ENCODE measurements around the gene WNT2B.
A peak's percentile ranks its signal among the peaks of the same experiment; 100 is the strongest.

Gene WNT2B

DNA sequence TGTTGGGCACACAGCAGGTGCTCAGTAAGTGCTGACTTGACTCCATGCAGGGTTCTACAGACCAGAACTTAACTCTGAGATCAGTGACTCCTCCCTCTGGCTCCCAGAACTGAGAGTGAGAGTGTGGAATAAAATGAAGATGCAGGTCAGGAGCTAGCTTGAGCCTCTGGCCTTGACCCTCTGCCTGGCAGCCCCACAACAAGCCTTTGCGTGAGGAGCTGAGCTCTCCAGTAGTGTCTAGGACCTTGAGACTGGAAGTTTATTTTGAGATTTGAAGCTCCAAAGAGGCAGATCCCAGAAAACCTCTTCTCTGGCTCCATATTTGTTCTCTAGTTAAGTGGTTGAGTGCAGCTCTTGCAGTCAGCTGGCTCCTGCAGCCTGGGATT is 3.4 kb upstream of the WNT2B start:
- DNase-seq: no peak

DNA sequence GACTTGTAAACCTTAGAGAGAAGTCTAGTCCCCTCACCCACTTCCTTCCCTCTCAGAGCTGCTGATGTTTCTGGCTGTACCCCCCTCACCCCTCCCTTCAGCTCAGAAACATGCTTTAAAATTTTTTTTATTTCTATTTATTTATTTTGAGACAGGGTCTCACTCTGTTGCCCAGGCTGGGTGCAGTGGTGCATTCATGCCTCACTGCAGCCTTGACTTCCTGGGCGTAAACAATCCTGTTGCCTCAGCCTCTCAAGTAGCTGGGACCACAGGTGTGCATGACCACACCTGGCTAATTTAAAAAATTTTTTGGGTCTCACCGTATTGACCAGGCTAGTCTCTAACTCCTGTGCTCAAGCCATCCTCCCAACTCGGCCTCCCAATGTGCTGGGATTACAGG is 2.9 kb upstream of the WNT2B start:
- DNase-seq: no peak

DNA sequence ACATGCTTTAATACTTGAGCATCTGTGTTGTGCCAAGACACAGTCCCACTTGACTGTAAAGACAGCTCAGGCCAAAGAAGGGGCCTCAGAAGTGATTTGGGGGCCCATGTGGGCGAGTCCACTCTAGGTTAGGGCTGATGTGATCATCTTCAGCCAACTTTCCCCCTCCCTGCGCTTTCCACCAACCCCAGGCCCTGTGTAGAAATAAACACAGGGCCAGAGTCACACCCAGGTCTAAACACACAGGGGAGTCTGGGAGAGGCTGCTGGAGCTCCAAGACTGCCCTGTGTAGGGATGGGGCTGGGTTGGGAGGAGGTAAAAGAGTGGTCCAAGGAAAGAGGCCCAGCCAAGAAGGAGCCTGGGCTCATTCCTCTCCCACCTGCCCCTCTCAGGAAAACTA is 2.5 kb upstream of the WNT2B start:
- peak; percentile 49 for DNase-seq

DNA sequence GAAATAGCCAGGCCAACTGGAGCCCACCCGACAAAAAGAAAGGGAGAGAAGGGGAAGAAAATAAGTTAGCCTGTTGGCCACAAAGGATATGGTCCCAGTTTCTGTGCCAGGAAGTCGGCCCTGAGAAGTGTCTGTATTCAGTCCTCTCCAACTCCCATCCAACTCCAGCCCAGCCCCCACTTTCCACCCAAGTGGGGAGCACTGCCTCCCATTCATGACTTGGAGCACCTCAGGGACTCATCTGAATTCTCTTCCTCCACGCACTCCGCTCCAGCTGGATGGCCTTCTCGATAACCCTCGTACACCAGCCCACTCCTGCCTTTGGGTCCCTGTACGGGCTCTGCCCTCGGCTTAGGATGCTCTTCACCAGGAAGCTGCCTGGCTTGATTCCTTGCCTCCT is 2.0 kb upstream of the WNT2B start:
- no peak for DNase-seq

DNA sequence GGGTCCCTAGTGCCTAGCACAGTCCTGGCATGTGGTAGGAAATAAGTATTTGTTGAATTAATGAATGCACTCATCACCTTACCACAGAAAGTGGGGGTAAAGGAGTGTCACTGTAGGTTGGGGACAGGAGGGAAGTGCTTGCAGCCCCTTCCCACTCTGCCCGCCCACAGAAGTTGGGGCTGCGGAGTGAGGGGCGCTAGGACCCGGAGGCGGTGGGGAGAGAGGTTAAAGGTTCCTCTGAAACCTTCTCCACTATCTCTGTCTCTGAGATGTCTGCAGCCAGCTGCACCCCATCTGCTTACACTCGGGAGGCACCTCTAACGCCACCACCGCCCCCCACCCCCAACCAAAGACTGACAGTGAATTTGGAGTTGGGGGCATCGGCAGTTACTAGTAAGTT is 1.4 kb upstream of the WNT2B start:
- DNase-seq: no peak

DNA sequence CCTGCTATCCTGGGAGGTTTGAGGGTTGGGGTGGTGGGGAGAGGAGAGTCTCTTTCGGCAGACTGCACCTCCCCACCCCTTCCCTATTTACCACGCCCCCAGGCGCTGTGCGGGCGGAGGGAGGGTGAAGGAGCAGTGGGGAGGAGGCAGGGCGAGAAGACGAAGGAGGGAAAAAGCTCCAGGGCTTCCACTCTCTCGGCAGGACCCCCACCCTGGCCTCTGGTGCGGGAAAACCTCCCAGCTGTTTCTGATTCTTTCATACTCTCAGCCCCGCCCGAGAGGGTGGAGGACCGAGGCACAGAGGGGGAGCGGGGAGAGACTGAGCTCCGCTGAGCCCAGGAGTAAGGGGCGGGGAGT is 866 bp upstream of the WNT2B start:
- DNase-seq: peak; percentile 71

DNA sequence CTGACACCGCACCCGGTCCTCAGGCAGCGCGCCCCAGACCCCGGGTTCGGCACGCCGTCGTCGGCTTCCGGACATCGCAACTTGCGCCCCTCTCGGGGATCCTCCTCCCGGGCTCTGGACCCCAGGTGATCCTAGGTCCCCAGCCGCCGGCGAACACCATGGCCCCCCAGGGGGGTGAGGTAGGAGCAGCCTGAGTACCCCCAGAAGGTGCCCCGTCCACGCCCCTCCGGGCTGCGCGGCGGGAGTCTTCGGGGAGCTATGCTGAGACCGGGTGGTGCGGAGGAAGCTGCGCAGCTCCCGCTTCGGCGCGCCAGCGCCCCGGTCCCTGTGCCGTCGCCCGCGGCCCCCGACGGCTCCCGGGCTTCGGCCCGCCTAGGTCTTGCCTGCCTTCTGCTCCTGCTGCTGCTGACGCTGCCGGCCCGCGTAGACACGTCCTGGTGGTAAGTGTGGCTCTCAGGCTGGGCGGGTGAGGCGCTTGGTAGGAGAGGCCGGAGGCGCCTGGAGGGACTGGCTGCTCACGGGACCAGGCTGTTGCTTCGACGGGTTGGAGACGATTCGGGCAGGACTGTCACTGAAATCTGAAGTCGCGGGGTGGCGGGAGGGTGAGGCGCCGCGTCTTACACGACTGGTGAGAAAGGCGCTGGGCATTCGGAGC is 367 bp downstream of the WNT2B start:
- no peak for DNase-seq

DNA sequence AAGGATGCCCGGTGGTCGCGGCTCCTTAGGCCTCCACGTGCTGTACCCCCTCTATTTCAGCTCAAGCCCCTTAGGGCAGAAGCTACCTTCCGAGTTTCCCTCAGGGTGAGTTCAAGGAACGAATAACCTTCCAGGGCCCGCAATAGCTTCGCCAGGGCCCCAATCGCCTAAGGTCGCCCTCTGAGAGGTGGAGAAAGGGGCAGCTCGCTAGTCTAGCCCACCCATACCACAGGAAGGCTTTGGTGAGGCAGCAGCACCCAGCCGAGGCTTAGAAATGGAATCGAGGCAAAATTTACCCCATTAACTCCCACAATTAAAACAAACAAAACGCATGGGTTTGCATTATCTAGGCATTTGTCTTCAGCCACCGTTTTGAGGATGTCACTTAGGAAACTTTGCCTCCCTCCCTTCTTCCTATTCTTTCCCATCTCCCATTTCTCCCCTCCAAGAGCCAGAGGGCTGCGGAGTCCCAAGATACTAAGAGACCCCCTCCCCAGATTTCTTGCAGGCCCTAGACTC is 954 bp downstream of the WNT2B start:
- DNase-seq: no peak

DNA sequence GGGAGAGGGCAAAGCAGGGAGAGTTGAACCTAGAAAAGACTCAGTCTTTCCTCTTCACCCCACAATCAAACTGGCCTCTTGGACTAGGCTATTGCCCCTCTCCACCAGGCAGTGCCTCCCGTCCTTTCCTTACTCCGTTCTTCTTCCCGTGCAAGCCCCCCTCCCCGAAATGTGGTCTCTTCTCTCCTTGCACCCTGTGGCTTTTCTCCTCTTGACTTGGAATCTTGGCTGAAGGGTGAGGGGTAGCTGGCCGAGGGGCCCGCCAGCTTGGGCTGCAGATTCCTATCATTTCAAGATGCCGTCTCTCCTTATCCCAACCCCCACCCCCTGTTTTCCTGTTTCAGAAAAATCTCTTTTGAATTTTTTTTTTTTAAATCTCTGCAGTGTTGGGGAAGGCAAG is 1.6 kb downstream of the WNT2B start:
- no peak for DNase-seq

DNA sequence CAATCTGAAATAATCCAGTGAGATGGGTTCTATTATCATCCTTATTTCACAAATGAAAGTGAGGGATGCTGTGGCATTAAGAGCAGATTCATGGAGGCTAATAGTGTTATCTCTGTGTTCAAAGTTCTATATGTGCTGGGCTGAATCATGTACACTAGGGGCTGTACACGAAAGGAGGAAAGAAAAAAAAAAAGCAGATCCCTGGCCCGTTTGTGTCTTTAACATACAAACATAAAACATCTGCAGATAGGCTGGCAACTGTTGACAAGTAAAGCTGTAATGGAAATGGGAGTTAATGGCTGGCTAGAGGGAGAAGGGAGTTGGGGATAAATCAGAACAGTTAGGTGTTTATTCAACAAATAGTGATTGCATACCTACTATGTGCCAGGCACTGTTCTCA is 3.1 kb downstream of the WNT2B start:
- DNase-seq: no peak

DNA sequence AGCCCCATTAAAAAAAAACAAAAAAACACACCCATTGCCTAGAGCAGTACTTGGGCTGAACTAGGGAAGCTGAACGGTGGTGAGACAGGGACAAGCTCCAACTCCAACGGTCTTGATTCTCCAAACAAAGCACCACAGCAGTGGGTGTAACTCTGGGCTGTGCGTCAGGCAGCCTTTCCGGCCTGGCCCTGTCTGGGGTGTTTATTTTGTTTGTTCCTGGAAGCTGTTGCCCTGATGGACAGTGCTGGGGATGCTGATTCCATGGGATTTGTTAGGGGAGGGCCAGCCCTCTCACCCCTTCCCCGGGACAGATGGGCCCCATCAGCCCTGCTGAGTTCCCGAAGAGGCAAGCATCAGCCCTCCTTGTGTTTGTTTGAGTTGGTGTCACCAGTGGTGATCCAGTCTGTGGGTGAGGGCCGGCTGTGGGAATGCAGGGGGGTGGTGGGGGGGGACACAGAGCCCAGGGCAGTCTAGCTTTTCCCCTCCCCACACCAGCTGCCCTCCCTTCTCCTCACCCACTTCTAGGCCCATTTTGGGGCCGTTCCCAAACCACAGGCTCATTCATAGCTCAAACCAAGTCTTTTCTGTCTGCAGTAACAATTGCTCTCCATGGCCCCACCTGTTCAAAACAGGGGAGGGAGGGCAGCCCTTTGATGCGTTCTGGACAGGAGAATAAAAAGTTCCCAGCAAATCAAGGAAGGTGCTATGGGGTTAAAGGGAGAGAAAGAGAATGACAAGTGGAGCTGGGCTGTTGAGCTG is 4.5 kb downstream of the WNT2B start:
- DNase-seq: no peak

DNA sequence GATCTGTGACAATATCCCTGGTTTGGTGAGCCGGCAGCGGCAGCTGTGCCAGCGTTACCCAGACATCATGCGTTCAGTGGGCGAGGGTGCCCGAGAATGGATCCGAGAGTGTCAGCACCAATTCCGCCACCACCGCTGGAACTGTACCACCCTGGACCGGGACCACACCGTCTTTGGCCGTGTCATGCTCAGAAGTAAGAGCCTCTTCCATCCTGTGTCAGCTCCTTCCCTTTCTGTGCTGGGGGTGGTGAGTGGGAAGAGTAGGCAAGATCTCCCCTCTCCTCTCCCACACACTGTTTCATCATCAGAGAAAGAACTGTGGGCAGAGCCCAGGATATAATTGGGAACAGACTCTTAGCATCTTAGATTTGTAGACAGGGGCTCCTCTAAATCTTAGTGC is 6.1 kb downstream of the WNT2B start:
- DNase-seq: no peak

DNA sequence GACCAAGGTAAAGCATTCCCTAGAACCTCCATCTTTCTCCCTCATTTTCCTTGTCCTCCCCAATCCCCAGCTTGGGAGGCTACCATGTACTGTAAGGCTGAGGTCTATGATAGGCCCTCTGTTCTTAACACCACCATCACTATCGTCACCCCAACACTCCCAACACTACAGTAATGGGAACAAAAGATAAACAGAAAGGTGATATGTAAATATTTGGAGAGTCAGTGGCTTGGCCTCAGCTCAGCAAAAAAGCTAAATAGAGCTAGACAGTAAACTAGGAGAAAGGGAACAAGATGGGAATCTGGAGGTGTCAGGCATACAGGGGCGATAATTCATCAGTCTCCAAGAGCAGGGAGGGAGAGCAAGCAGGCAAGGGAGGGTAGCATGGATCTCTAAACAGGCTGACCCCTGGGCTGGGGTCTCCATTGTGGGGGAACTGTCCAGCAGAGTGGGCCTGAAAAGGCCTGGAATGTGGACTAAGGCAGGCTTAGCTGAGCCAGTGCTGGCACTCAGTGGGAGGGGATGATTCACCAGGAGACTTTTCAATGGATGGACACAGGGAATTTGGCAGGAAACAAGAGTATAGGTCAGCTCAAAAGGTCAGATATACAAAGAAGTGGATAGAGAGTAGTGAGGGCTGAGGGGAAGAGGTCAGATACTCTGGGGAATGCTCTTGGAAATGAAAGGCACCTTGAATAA is 6.7 kb downstream of the WNT2B start:
- no peak for DNase-seq

DNA sequence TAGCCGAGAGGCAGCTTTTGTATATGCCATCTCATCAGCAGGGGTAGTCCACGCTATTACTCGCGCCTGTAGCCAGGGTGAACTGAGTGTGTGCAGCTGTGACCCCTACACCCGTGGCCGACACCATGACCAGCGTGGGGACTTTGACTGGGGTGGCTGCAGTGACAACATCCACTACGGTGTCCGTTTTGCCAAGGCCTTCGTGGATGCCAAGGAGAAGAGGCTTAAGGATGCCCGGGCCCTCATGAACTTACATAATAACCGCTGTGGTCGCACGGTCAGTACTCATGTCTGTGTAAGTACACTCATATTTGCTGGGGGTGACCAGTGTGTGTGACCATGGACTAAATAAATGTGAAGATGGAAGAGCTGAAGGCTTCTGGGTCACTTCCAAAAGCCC is 7.4 kb downstream of the WNT2B start:
- no peak for DNase-seq

DNA sequence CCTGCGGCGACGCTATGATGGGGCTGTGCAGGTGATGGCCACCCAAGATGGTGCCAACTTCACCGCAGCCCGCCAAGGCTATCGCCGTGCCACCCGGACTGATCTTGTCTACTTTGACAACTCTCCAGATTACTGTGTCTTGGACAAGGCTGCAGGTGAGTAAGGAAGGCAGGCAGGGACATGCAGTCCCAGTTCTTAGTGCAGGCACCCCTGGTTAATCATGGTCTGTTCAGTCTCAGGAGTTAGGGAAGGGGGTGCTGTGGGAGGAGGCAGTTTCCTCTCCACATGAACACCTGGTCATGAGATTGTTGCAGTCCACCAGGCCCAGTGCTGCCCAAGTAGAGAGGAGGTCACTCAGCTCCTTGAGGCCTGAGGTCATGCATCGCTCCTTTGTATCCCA is 8.5 kb downstream of the WNT2B start:
- no peak for DNase-seq

DNA sequence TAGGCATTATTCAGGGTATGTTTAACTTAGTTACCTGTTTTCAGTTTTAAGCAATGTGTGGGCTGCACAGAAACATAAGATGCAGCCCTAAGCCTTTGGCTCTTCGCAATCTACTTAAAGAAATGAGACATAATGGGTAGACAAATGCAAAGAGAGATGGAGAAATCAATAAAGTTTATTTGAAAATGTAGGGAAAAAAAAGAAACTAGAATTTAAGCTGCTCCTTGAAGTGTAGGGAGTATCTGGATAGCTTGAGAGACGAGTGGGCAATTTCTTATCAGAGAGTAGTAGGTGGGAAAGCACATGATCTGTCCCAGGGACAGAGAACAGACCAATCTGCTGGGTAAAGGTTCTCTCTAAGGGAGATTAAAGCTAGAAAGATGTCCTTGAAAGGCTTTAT is 8.9 kb downstream of the WNT2B start:
- DNase-seq: no peak

DNA sequence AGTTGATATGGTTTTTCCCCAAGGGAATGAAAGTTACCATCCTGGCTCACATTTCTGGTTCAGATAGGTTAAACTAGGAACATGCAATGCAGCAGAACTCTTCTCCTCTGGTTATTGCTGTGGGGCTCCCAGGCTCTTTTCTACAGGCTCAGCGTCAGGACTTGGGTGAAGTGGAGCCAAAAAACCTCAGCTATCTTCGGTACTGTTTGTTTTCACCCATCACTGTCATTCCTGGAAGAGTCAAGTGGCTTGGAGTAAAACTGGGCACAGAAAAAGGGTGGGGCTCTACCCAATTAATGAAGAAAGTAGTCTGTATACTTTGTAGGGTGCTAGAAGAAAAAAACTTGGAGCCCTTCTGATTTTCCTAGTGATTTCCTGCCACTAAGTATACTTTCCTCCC is 9.4 kb downstream of the WNT2B start:
- DNase-seq: no peak

DNA sequence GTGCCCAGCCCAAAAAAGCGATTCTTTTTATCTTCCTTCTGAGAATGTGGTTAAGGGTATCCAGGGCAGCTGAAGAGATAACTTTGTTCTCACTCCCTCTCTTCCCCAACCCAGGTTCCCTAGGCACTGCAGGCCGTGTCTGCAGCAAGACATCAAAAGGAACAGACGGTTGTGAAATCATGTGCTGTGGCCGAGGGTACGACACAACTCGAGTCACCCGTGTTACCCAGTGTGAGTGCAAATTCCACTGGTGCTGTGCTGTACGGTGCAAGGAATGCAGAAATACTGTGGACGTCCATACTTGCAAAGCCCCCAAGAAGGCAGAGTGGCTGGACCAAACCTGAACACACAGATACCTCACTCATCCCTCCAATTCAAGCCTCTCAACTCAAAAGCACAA is 11.4 kb downstream of the WNT2B start:
- no peak for DNase-seq

DNA sequence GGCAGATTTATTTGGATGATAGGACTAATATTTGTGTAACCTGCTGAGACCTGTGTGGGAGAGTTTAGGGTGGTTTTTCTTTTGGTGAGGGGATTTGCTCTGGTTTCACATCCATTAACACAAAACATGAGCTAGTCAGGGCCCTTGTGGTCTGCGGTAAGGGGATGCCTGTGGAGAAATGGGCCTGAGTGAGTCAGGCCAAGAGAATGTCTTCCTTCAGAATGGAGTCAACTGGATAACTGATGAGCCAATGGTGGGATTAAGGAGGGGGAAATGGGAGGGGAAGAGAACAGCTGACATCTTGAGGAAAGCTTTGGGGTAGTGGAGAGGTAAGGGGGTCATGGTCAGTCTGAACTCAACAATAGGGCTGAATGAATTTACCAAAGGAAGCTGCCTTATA is 13.9 kb downstream of the WNT2B start:
- no peak for DNase-seq

DNA sequence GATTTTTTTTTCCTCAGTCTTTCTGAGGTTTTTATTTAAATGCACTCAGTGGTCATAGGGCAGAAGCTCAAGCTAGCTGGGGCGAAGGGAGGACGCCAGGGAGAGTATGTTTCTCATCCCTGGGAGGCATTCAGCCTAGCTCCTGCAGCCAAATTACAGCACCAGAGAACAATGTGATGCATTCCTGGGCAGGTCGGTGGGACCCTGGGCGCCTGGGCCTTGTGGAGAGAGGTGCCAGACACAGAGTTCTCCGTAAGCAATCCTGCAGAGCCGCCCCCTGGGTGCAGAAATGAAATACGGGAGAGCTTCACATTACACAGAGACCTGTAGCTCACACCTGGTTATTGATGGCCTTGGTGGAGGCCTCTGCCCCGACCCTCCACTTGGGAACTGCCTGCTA is 15.5 kb downstream of the WNT2B start:
- DNase-seq: no peak

DNA sequence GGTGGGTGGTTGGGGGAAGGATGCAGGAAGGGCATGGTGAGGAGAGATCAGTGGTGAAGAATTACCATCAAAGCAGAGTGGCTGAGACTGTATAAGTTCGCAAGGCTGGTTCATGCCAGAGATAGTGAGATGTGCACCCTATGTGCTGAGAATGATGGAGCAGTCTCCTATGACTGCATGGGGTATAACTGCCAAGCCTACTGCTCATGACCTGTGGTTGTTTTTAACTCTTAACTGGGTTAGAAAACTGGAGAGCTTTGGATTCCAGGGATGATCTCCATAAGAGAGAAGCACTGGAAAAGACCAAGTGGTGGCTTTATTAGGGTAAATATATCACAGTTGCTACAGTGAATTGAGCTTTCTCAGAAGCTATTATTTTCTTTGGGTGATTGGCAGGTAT is 16.2 kb downstream of the WNT2B start:
- DNase-seq: no peak

DNA sequence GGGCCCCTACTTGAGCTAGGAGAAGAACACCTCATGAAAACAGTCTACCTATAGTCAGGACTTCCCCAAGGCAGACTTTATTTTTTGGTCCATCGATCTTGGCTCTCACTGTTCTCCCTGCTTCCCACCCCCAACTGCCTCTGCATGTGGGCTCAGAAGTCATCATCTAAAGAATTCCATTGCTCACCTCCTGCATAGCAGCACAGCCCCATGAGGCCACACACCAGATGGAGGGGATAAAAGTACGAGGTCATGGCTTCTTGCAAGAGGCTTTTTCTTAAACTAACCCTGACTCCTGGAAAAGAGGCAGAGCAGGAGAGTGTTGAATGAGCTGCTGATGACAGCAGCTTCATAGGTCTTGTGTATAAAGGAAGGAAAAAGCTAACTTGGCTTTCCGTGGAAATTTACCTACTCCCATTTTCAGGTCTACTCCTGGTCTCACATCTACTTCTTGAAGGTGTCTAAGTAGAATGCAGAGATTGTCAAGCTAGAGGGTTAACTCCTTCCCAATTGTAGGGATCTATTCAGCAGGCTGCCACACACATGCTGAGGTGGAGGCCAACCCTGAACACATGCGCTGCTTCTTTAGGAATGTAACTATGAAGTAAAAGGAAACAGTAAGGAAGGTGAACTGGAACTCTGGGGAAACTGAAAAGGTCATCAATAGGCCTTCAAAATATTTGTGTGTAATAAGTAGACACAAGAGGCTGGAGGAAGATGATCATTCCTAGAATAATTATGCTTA is 18.7 kb downstream of the WNT2B start:
- no peak for DNase-seq

DNA sequence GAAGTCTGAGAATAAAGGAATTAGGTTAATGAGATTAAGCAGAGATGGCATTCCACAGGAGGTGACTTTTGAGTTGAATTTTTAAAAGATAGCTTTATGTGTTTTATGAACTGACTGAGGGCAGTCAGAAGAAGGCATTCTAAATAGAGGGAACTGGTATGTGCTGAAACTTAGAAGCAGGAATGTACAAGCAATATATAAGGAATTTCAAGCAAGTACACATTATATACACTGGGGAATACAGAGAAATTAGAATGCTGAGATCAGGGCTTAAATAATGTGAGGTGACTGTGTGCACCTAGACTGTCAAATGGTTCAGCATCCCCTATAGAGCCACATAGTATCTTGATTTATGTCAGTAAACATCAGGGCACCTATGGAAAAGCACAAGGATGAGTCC is 19.3 kb downstream of the WNT2B start:
- DNase-seq: no peak

DNA sequence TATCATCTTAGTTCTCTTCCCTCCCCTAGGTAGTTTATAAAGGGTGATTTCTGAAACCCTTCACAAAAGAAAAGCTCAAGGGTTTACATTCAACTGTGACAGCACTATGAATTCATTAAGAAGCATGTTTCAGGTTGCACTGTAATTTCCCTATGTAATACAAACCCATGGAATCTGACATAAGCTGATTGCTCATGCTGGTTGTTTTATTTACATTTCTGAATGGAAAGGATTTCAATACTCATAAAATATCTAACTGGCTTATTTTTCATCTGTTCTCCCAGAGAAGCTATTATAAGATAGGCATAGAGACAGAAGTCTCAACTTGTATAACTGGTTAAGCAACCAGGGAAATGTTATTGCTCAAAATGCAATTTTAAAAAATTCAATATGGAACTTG is 20.5 kb downstream of the WNT2B start:
- no peak for DNase-seq

Data from left hindlimb (tissue), 1 donor.